ENCODE data around the gene CENPU.
A peak's percentile ranks its signal among the peaks of the same experiment; 100 is the strongest.
"Not testable (repeated sequence)": the region's sequence is repeated elsewhere in the genome, so short reads cannot be mapped to it uniquely, and the experiment has no call there.

CENPU gene, protein sequence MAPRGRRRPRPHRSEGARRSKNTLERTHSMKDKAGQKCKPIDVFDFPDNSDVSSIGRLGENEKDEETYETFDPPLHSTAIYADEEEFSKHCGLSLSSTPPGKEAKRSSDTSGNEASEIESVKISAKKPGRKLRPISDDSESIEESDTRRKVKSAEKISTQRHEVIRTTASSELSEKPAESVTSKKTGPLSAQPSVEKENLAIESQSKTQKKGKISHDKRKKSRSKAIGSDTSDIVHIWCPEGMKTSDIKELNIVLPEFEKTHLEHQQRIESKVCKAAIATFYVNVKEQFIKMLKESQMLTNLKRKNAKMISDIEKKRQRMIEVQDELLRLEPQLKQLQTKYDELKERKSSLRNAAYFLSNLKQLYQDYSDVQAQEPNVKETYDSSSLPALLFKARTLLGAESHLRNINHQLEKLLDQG

DNA sequence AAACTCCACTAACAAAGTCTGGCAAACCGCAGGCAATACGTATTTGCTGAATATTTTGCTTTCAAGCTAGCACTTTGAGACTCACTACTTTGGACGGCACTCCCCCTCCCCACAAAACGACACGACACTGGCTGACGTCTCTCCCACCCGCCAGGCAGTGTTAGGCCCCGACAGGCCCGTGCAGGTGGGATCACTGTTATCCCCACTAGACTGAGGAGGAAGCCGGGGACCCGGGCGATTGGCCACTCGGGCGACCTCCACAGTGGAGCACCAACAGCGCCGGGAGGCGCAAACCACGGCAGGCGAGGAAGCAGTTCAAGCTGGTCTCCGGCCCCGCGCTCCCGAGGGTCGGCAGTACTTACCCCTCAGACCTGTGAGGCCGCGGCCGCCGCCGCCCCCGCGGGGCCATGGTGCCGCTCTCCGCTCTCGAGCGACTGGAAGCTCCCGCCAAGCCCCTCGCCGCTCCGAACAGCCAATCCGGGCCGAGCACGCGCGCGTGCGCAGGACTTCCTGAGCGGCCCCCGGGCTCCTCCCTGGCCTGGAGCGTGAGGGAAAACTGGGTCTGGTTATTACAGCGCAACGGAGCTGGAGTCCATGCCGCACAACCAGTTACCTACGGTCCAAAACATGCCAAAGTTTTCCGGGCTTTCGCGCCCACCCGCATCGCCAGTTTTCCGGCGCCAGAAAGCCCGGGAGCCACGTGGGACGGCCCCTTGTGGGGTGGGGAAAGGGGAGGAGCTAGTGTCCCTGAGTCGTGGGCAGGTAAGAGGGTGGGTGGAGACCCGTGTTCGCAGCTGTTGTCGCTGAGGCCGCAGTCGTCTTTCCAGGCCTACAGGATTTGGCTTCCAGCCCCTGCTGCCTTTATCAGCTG, at the start of gene CENPU:
CENPU (minus strand) TSS at position 443 of the 871 bp plus-strand sequence; CDS start at position 409, 34 bp downstream.
- DNase-seq, result peak; percentile 97

GRCh38 chr4:184782731-184783373, 49.0 kb upstream of the CENPU start:
- peak; percentile 22 for DNase-seq

DNA sequence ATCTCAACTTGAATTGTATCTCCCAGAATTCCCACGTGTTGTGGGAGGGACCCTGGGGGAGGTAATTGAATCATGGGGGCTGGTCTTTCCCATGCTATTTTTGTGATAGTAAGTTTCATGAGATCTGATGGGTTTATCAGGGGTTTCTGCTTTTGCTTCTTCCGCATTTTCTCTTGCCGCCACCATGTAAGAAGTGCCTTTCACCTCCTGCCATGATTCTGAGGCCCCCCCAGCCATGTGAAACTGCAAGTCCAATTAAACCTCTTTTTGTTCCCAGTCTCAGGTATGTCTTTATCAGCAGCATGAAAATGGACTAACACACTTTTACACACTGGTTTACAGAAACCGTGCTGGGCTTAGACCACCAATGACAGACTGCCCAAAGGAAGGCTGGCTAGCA, 45.3 kb upstream of the CENPU start:
- not testable (repeated sequence) for DNase-seq

GRCh38 chr4:184778325-184778724, 44.4 kb upstream of the CENPU start:
- no peak for DNase-seq

- no peak for DNase-seq
These were observed 42.9 kb upstream of the CENPU start for GRCh38 chr4:184776821-184777220.

- no peak for DNase-seq
These were observed 42.1 kb upstream of the CENPU start for GRCh38 chr4:184775854-184776555.

DNA sequence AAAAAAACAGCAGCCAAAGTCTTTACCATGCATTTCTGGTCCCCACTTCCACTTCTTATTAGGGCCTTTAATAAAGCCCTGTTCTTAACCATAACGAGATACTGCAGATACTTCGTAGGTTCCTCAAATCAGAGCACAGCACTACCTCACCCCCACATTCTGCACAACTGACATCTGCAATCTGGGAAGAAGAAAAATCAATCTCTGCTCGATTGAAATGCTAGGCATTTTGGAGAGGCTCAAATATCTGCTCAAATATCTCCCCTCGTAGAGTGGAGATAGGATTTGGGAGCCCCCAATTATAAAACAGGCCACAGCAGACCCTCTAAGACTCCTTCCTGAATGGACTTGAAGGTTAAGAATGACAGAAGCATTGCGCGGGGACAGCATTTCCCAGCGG, 40.3 kb upstream of the CENPU start:
- no peak for DNase-seq

GRCh38 chr4:184771416-184771815, 37.5 kb upstream of the CENPU start:
- DNase-seq, result no peak

- peak; percentile 31 for DNase-seq
These were observed 35.4 kb upstream of the CENPU start for GRCh38 chr4:184769141-184769765.

DNA sequence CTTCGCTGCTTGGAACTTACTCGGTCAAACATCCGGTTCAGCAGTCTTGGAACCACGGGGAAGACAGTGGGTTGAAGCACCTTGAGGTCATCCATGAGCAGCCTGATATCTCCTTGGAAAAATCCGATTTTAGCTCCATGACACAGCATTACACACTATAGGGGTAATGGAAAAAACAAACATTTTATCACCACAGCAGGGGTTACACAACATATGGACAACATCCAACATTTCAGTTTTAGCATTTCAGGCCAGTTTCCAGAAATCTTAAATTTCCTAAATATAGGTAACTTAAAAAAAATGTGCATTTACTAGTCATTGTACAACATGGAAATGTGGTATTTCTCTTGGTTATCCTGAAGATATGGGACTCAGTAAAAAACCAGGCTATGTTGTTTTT, 34.4 kb upstream of the CENPU start:
- DNase-seq, result no peak

GRCh38 chr4:184766446-184766845, 32.5 kb upstream of the CENPU start:
- no peak for DNase-seq

GRCh38 chr4:184765473-184766340, 31.8 kb upstream of the CENPU start:
- DNase-seq, result no peak

DNA sequence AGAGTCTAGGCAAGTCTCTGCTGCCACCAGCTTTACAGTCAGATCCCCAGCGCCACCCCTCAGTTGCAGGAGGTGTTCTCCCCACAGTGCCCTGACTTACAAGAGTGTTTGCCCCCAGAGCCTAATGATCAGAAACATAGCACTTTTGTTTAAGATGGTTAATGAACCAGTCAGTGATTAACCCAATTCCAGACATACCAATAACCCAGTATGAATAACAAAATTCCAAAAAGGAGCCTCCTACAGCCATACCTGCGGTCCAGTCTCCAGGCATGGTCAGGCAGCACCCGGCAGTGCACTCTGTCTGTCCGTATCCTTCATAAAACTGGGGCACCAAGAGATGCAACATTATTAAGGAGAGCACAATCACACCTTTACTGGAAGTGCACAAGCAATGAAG, 30.7 kb upstream of the CENPU start:
- no peak for DNase-seq

- no peak for DNase-seq
These were observed 29.4 kb upstream of the CENPU start for GRCh38 chr4:184763150-184763780.

DNA sequence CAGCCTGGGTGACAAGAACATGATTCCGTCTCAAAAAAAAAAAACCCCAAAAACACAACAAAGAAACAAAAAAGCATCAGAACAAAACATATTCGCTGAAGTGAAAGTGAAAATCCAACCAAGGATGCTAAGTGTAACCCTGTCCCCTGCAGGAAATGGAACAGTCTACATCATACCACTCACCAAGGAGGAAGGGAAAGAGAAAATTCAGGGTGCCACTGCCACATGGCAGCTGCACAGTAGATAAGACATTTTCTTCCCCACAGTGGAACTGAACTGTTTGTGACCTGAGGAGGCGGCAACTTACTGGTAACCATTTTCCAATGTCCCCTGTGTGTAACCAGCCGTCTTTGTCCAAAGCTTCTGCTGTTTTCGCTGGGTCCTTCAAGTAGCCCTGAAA, 28.2 kb upstream of the CENPU start:
- DNase-seq, result no peak

DNA sequence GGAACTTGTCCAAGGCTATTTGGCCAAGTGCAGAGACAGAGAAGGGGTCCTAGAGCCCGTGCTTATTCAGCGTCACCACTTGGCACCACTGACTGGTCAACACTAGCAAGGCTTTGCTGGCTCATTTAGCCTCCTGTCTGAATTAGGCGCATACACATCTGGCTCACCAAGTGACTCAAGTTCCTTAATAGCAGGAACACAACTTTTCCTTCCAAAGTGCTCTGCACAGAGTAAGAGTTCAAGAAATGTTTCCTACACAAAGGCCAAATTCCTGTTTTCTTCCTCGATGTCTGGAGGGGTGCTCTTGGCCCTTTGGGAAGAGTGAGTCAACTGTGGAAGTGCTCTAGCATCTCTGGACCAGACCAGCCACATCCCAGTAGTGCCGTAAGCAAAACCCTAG, 26.8 kb upstream of the CENPU start:
- DNase-seq, result no peak

DNA sequence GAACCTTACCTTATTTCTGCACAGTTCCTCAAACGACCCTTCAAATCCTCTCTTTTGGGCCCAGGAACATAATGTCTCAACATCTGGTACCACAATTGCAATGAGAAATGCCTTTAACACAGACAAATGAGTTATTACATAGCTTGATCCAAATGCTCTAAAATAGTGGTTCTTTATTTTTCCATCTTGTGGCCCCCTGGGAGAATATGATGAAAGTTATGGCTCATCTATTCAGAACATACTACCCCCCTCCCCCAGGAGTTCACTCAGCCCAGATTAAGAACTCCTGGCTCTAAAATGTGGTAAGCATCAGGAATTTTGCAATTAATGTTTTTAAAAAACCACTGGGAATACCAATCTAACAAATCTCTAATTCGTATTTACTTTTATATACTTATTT, 23.9 kb upstream of the CENPU start:
- DNase-seq, result no peak

GRCh38 chr4:184756399-184756798, 22.5 kb upstream of the CENPU start:
- no peak for DNase-seq

DNA sequence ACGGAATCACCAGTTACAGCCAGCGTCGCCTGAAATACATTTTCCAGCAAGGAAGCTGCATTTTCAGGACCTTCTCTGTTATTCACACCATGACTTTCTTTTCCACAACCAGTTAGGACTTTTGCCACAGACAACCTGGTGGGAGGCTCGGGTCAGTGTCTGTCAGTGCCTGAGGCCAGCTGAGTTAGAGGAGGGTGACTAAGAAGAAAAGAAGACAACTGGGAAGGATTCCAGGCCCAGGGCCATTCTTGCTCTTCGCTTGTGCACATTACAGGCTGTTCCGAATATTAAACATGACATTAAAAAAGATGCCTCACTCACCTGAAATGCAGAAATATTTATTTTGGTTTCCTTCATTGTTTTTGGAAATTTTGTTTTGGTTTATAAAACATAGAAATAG, 21.4 kb upstream of the CENPU start:
- DNase-seq, result no peak

- no peak for DNase-seq
These were observed 18.8 kb upstream of the CENPU start for GRCh38 chr4:184752496-184753275.

All from NCI-H69 (cell line).